Measurements from ENCODE around the gene PAQR8.
"Not testable (repeated sequence)": the region's sequence is repeated elsewhere in the genome, so short reads cannot be mapped to it uniquely, and the experiment has no call there.

PAQR8 gene

DNA sequence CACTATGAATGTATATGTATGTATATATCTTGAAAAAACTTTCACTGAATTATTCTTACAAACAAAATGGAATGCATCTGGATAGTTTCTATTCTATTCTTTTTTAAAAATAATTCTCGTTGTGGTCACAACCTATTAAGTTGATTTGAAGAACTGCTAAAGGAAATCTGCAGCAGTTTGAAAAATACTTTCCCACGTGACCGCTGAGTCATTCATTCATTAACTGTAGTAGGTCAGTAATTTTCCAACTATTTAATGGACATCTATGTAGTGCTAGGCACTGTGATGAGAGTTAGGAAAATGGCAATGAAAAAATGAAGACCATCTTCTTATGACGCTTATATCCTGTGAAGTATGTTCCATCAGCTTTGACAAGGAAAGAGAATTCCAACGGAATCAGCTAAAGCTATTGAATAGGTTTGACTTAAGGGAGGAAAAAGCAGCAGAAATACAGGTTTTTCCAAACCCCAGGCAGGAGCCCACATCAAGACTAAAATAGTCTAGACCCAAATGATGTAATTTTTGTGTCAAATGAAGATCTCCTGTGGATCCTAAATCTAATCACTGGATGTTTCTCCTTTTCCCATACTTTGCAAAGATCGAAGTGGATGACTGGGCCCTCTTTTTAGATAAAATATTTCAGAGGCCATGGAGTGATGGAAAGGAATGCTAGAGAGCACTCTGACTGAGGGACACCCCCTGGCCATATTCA is 54.1 kb downstream of the PAQR8 start:
- no peak for DNase-seq

DNA sequence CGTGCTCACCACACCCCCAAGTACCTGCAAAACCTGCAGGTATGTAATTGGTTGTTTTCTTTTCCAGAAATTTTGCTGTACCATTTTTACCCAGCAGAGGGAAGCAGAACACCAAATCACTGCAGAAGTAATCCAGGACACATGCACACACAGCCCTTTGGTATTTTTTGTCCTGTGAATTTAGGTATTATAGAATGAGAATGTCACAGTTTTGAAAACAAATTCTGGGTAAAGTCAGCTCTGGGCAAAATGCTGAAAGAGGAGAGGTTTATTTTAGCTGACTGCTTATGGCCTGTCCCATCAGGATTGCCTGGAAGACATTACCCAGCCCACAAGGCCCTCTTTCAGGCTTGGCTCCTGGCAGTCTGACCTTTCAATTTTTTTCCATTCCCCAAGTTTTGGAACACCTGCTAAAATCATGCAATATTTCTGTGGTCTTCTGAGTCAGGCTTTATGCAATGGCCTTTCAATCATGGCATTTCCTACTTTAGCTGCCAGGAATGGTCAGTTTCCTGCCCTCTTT is 54.7 kb downstream of the PAQR8 start:
- DNase-seq, result no peak

DNA sequence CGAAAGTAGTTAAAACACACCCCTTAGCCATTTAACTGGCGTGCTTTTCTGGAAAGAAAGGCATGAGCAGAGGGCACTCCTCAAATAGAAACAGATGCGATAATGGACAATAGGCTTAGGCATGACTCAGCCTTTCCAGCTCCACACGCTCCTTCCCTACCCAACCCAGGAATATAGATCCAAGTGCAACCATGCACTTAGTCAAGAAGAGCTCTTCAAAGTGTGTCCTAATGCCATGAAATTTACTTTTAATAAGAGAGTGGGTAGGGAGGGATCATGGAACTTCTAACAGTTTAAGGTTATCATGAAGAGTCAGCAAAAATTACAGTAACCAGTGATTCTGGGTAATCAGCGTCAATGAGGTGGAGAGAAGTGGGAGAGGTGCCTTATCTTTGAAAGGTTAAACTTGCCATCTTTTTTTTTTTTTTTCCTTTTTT is 55.7 kb downstream of the PAQR8 start:
- no peak for DNase-seq

DNA sequence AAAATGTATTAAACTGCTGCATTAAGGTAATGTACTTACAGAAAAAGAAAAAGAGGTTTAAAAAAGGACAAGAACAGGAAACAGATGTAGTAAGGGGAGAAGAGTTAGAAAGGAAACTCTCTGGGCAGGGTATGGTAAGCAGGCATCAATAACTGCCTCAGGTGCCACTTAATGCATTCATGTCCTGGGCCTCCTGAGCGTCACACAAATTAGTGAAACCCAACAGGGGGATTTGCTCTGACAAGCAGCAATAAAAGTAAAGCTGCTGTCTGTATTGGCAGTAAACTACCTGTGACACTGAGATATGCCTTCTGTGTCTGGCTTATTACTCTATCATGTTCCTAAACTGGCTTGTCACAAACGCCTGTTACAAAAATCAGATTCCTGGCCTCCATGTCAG is 56.7 kb downstream of the PAQR8 start:
- DNase-seq, result no peak

GRCh38 chr6:52419809-52420667 is 58.1 kb downstream of the PAQR8 start, which contains the start of gene EFHC1:
TSS of gene EFHC1 (plus strand) at chr6:52420342. CDS start at chr6:52420411, 69 bp downstream.
- peak; percentile 99 for DNase-seq

GRCh38 chr6:52420668-52421358 is 58.9 kb downstream of the PAQR8 start:
- peak; percentile 62 for DNase-seq

DNA sequence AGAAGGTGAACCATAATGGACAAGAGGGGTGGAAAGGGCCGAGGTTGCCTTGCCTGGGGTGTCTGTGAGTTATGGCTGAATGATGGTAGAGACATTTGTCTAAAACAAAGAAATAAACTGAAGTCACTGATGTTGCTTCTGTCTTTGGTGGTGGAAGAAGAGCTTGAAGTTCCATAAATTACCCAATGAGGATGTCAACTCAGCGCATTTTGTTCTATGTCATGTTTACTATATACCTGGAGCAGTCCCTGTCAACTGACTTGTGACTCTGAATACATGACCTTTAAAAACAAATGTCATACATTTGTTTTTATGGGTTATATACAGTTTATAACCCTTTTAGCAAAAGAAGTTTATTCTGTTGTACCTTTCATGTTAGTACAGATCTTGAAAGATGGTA is 60.2 kb downstream of the PAQR8 start:
- no peak for DNase-seq

- no peak for DNase-seq
Observed at GRCh38 chr6:52423448-52423847, 61.5 kb downstream of the PAQR8 start.

- DNase-seq, result peak; percentile 58
Observed at GRCh38 chr6:52423971-52424381, 62.0 kb downstream of the PAQR8 start.

DNA sequence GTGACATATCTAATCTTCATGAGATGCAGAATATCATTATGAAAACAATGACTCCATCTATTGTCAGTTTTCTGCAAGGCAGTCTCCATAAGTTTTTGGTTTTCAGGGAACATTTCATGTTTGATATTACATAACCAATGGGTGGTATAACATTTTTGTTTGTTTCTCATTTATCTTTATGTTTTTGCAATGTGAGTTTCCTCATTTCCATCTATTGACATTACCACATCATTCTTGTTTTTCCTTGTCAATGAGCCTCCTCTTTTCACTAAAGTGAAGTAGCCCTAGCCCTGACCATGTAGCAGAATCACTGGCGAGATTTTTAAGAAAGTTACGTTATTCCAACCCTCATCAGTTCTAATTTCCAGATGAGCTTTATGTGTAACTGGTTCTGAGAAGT is 62.6 kb downstream of the PAQR8 start:
- no peak for DNase-seq

DNA sequence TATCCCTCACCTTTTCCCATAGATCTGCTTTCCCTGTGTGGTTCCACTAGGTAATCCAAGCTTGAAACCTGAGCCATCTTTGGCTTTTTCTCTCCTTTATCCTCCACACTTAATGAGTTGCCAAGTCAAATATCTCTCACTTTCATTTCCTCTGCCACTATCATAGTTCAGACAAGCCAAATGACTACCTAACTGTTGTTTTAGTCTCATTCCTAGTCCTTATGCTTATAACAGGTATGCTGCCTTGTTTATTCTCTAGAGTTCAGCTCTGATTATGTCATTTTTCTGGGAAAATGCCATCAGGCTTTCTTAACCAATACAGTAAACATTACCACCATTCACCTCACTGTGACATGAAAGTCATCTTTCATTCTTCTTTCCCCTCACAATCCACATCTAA is 64.7 kb downstream of the PAQR8 start:
- DNase-seq, result no peak

DNA sequence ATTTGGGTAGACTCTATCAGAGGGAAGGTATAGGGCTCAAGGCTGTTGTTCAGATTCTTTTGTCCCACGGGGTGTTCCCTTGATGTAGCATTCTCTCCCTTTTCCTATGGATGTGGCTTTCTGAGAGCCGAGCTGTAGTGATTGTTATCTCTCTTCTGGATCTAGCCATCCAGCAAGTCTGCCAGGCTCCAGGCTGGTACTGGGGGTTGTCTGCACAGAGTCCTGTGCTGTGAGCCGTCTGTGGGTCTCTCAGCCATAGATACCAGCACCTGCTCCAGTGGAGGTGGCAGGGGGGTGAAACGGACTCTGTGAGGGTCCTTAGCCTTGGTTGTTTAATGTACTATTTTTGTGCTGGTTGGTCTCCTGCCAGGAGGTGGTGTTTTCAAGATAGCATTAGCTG is 71.3 kb downstream of the PAQR8 start:
- not testable (repeated sequence) for DNase-seq

DNA sequence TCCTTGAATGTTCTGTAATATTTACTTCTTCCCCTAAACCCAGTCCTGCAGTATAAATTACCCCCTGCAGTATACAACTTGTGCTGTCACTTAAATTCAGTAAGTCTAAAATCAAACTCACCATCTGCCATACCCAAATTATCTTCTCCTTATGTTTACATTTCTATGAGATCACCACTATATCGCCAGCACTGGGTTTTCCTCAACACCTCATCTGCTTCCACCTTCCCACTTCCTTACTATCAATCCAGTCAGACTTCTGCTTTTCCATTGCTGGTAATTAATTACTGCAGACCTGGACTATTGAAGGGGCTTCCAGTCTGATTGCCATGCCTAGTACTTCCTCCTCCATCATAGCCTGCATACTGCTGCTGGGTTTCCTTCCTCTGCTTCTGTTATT is 73.4 kb downstream of the PAQR8 start:
- no peak for DNase-seq

DNA sequence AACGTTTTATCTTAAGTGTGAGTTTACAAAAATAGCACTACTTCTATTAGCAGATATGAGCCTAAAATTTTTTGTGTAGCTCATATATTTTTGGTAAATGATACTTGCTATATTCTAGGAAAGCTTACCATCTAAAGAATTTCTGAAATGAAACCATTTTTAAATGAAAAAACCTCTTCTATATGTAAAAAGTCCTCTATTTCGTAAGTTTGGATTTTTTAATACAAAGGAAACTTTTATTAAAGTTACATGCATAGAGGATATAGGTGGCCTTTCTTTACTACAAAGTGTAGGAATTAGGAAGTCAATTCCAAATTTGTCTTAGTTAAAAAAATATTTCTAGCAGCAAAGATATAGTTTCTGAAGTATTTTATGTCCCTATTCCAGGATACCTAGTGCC is 77.0 kb downstream of the PAQR8 start:
- DNase-seq, result no peak

DNA sequence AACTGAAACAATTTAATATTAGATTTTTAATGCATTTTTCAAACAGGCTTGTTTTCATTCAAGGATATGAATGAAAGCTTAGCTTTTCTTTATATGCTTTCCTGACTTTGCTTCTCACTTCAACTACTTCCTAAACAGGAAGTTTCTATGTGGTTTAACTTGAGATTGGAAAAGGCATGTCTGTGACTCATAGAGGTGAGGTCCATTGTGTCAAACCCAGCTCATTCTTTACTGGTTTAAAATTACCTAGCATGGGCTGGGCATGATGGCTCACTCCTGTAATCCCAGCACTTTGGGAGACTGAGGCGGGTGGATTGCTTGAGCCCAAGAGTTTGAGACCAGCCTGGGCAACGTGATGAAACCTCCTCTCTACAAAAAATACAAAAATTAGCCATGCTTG is 92.6 kb downstream of the PAQR8 start:
- DNase-seq, result no peak

- no peak for DNase-seq
Observed at GRCh38 chr6:52457096-52457495, 95.1 kb downstream of the PAQR8 start.

Data from left hindlimb (tissue), 1 donor.